IPS DF 6.9 (cell line): ENCODE data around the gene CTNNBL1.

Experiments used
- DNase-seq: peaks from one replicate; pipeline ENCODE4 v3.0.0-alpha.2; 2013; ENCODE audit warnings: low read depth, low spot score
- H3K27ac ChIP-seq: one replicate; pipeline ENCODE4 v1.5.1; 2013; ENCODE audit warnings: low read length, control low read depth
- H3K27me3 ChIP-seq: 2 replicates; pipeline ENCODE4 v1.6.1; 2013; ENCODE audit warnings: mild to moderate bottlenecking, low read length; ENCODE audit not compliant: control insufficient read depth, insufficient read depth
- H3K36me3 ChIP-seq: 2 replicates; pipeline ENCODE4 v1.6.1; 2013; ENCODE audit warnings: low read length; ENCODE audit not compliant: control insufficient read depth, insufficient read depth
- H3K4me1 ChIP-seq: 2 replicates; pipeline ENCODE4 v1.6.1; 2013; ENCODE audit warnings: low read length; ENCODE audit not compliant: control insufficient read depth, insufficient read depth
- H3K4me3 ChIP-seq: 2 replicates; pipeline ENCODE4 v1.5.1; 2013; ENCODE audit warnings: mild to moderate bottlenecking, low read length
- H3K9me3 ChIP-seq: 2 replicates; pipeline ENCODE4 v1.6.1; 2013; ENCODE audit warnings: low read length, inconsistent platforms; ENCODE audit not compliant: control insufficient read depth, insufficient read depth
- WGBS: extraction: QIAGEN DNeasy Blood & Tissue Kit; methylation state at CpG from one replicate; pipeline ENCODE4 v1.1.7; 2013; ENCODE audit warnings: mixed read lengths, missing lambda C conversion rate; ENCODE audit not compliant: insufficient read length, insufficient coverage; 5-methylcytosine and 5-hydroxymethylcytosine counted together

Gene CTNNBL1

GRCh38 chr20:37776526-37776925, 82.7 kb downstream of the CTNNBL1 start:
- WGBS: no CpG with 5 or more reads among the region's 3 CpGs
- Histone ChIP-seq H3K36me3 (no peaks in the 10 kb centered on the region), H3K27ac (no peak overlapping the region), H3K27me3 (no peaks in the 10 kb centered on the region), H3K4me3 (no peak overlapping the region), H3K9me3 (no peaks in the 10 kb centered on the region), H3K4me1 (no peaks in the 10 kb centered on the region)
- no peak for DNase-seq

DNA sequence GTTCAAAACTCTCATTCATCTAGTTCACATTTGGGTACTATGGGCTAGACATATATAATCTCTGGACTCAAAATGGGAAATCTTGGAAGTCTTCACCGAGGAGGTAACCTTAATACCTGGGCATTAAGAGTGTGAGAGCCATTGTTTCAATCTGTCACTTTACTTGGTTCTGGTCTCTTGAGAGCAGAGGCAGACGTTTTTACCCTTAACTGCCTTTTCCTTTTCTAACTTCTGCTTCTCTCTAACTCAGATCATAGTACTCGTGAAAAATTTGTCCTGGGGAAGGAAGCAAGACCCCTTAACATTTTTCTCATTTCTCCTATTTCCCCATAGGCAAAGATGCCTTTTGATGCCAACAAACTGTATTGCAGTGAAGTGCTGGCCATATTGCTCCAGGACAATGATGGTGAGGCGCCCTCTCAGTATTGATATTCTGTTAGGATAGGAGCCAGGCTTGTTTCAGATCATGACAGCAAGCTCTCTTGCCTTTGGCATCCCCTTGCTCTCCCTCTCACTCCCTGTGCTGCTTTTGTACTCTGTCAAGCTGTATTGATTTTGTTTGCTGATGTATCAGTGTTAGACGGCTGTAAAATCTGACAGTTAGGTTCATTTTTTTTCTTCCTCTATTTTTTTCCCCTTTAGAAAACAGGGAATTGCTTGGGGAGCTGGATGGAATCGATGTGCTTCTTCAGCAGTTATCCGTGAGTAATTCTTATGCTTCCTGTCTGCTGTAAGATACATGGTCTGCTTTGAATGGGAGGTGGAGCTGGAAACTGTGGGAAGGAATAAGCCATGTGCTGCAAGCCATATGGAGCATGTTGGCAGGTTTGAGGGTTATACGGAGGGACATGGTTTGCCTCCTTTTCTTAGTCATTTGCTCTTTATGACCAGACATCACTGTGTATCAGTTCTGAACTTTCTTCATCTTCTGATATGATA, 83.5 kb downstream of the CTNNBL1 start:
- Histone ChIP-seq H3K9me3 (no peaks in the 10 kb centered on the region), H3K36me3 (no peaks in the 10 kb centered on the region), H3K4me3 (no peak overlapping the region), H3K4me1 (no peaks in the 10 kb centered on the region), H3K27ac (no peak overlapping the region), H3K27me3 (no peaks in the 10 kb centered on the region)
- no CpG with 5 or more reads among the region's 8 CpGs for WGBS
- no peak for DNase-seq

GRCh38 chr20:37777988-37778659, 84.3 kb downstream of the CTNNBL1 start:
- no peaks in the 10 kb centered on the region for H3K27me3 ChIP-seq
- no peaks in the 10 kb centered on the region for H3K4me1 ChIP-seq
- no peaks in the 10 kb centered on the region for H3K36me3 ChIP-seq
- no peak for DNase-seq
- no peaks in the 10 kb centered on the region for H3K9me3 ChIP-seq
- H3K4me3 ChIP-seq: no peak overlapping the region
- no peak overlapping the region for H3K27ac ChIP-seq

DNA sequence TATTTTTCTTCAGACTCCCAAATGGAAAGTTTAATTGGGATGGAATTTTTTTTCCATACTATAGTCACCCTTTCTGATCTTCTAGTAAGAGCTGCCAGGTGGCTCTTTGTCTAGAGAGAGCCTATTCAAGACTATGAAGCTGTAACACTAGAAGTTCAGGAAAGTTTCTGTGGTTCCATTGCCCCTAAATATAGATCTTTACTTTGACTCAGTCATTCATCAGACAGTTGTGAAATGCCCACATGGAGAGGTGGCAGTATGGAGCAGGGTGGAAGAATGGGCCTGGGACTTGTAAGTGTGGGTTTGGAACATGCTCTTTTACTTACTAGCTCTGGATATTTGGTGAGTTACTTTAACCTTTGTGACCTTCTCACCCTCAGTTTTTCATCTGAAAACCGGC, 87.8 kb downstream of the CTNNBL1 start:
- H3K27ac ChIP-seq: no peak overlapping the region
- no CpG with 5 or more reads among the region's 1 CpG for WGBS
- no peak overlapping the region for H3K4me3 ChIP-seq
- no peaks in the 10 kb centered on the region for H3K27me3 ChIP-seq
- no peaks in the 10 kb centered on the region for H3K36me3 ChIP-seq
- no peaks in the 10 kb centered on the region for H3K9me3 ChIP-seq
- H3K4me1 ChIP-seq: peaks cover 3% of the 10 kb centered on the region
- no peak for DNase-seq

- H3K4me1 ChIP-seq: peaks cover 3% of the 10 kb centered on the region
Measured at GRCh38 chr20:37786043-37786442, 92.2 kb downstream of the CTNNBL1 start.

DNA sequence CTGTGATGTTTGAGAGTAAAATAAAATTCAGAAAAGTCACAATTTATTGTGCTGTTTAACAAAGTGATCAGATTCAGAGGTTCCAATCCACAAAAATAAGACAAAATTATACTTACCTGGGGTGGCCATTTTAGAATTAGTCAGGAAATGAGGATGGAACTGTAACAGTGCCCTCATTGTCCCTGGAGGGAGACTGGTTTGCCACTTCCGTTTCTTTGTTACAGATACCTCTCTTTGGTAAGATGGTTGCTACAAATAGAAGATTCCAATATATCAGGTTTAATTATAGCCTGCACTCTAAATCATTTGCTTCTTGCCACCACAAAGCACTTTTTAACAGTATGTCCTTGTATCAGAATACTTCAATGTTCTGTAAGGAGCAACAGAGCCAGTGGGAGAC, 95.6 kb downstream of the CTNNBL1 start:
- no peaks in the 10 kb centered on the region for H3K9me3 ChIP-seq
- H3K27me3 ChIP-seq: no peaks in the 10 kb centered on the region
- H3K4me3 ChIP-seq: no peak overlapping the region
- no peak overlapping the region for H3K27ac ChIP-seq
- no peak for DNase-seq
- H3K4me1 ChIP-seq: peaks cover 3% of the 10 kb centered on the region
- H3K36me3 ChIP-seq: no peaks in the 10 kb centered on the region
- no CpG with 5 or more reads among the region's 1 CpG for WGBS

More at GRCh38 chr20:37786043-37786442, 92.2 kb downstream of the CTNNBL1 start:
- H3K27ac ChIP-seq: no peak overlapping the region
- no CpG with 5 or more reads among the region's 1 CpG for WGBS
- no peaks in the 10 kb centered on the region for H3K36me3 ChIP-seq
- H3K9me3 ChIP-seq: no peaks in the 10 kb centered on the region
- no peak for DNase-seq
- no peaks in the 10 kb centered on the region for H3K27me3 ChIP-seq
- no peak overlapping the region for H3K4me3 ChIP-seq

DNA sequence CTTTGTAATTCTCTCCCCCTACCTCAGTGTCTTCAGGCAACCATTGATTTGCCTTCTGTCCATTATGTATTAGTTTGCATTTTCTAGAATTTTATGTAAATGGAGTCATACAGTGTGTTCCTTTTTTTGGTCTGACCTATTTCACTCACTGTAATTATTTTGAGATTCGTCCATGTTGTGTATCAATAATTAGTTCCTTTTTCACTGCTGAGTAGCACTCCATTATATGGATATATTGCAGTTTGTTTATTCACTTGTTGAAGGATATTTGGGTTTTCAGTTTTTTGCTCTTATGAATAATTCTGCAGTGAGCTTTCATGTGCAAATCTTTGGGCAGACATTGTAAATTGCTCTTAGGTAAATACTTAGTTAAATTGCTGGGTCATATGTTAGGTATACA, 97.1 kb downstream of the CTNNBL1 start:
- WGBS: no CpG with 5 or more reads among the region's 1 CpG
- H3K27ac ChIP-seq: no peak overlapping the region
- H3K4me3 ChIP-seq: no peak overlapping the region
- peaks cover 2% of the 10 kb centered on the region for H3K4me1 ChIP-seq
- DNase-seq: no peak
- H3K36me3 ChIP-seq: no peaks in the 10 kb centered on the region
- no peaks in the 10 kb centered on the region for H3K9me3 ChIP-seq
- no peaks in the 10 kb centered on the region for H3K27me3 ChIP-seq

DNA sequence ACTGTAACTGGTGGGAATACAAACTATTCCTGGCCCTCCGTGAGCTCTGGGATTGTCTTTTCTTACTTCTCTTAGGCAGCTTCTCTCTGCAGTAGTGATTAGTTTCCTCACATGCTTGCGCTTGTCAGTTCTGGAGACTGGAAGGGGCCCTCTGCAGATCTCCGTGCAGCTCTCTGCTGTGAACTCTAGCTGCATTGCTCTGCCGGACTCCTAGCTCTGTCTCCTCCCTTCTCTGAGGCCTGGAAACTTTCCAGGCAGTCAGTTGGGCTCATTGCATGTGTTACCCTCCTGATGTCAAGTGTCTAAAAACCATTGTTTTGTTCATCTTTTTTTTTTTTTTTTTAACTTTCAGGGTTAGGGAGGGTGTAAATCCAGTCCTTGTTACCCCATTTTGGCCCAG, 102.3 kb downstream of the CTNNBL1 start:
- no peak overlapping the region for H3K27ac ChIP-seq
- no peak overlapping the region for H3K4me3 ChIP-seq
- no peaks in the 10 kb centered on the region for H3K9me3 ChIP-seq
- no peaks in the 10 kb centered on the region for H3K27me3 ChIP-seq
- DNase-seq: no peak
- no peaks in the 10 kb centered on the region for H3K36me3 ChIP-seq
- no peaks in the 10 kb centered on the region for H3K4me1 ChIP-seq
- WGBS: no CpG with 5 or more reads among the region's 4 CpGs

DNA sequence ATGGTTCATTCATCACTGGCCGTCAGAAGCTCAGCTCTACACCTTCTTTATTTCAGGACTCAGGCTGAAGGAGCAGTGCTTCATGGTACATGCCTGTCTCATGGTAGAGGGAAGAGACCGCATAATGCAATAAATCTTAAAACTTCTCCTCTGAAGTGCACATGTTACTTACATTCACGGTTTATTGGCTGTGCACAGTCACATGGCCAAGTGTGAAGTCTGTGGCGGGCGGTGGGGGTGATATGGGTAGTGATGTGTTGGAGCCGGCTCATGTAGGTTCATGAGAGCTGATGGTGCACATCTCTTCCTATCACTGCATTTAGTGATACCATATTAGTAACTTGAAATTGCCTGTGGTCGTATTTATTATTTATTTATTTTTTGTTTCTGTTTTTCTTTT, 102.9 kb downstream of the CTNNBL1 start:
- no peak overlapping the region for H3K27ac ChIP-seq
- no peaks in the 10 kb centered on the region for H3K36me3 ChIP-seq
- no peaks in the 10 kb centered on the region for H3K9me3 ChIP-seq
- no peak for DNase-seq
- no peaks in the 10 kb centered on the region for H3K27me3 ChIP-seq
- no CpG with 5 or more reads among the region's 7 CpGs for WGBS
- H3K4me3 ChIP-seq: no peak overlapping the region
- no peaks in the 10 kb centered on the region for H3K4me1 ChIP-seq

- no peak for DNase-seq
- WGBS: no CpG with 5 or more reads among the region's 4 CpGs
- Histone ChIP-seq H3K36me3 (no peaks in the 10 kb centered on the region), H3K4me1 (no peaks in the 10 kb centered on the region), H3K9me3 (no peaks in the 10 kb centered on the region), H3K27me3 (no peaks in the 10 kb centered on the region), H3K4me3 (no peak overlapping the region), H3K27ac (no peak overlapping the region)
Measured at GRCh38 chr20:37797669-37798175, 103.9 kb downstream of the CTNNBL1 start.
